PC-9 (cell line): Measurements from ENCODE around the gene EME1.

Experiments used
- CTCF ChIP-seq: fragments of 200-600 bp; sonication (generic); conservative IDR thresholded peaks from 2 replicates; pipeline ENCODE4 v1.6.1; 2017; ENCODE audit warnings: mixed run types, antibody characterized with exemption, mild to moderate bottlenecking, moderate library complexity
- EZH2 ChIP-seq: fragments of 200-600 bp; sonication (generic); IDR thresholded peaks from 2 replicates; pipeline ENCODE4 v1.8.0; 2017; ENCODE audit warnings: antibody characterized with exemption, low read depth

DNA sequence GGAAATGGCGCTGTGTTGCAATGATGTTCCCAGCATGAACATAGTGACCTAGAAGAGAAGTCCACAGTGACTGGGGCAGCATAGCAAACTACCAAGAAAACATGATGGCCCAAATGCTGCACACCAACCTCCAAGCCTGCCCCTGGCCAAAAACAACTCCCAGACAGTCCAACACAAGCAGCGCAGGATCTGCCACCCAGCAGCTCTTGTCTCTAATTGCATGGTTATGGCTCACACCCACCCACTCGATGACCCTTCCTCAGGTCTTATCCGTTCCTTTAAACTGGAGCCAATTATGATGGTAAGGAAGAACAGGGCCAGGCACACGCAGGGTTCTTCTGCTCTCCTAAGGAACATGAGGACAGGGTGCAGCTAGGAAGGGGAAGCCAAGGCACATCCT lies 3.0 kb upstream of the EME1 start:
- no peak for TF ChIP-seq CTCF
- TF ChIP-seq EZH2: no peak
